NCI-H526 treated with DMSO at 0.1 percent for 48 hours (cell line): ENCODE results near the gene INTS7.

Experiments used
- DNase-seq: peaks from one replicate; lab custom pipeline; 2025; lab: John Stamatoyannopoulos, UW

INTS7 gene

GRCh38 chr1:212035123-212035834, at the start of gene INTS7, which contains the start of gene DTL:
INTS7 (minus strand) TSS chr1:212035557; CDS start chr1:212035437, 120 bp downstream.
DTL (plus strand) TSS chr1:212035748; CDS start chr1:212035891, 143 bp downstream.
- peak; percentile 92 for DNase-seq

GRCh38 chr1:212082765-212083406, 47.5 kb upstream of the INTS7 start:
- no peak for DNase-seq

GRCh38 chr1:212078826-212079225, 43.5 kb upstream of the INTS7 start:
- DNase-seq = no peak

- DNase-seq = no peak
These were observed 41.7 kb upstream of the INTS7 start for GRCh38 chr1:212077028-212077427.

GRCh38 chr1:212074856-212075255, 39.5 kb upstream of the INTS7 start:
- no peak for DNase-seq

GRCh38 chr1:212074313-212074712, 39.0 kb upstream of the INTS7 start:
- no peak for DNase-seq

GRCh38 chr1:212073490-212073889, 38.1 kb upstream of the INTS7 start:
- DNase-seq = no peak

GRCh38 chr1:212072047-212072446, 36.7 kb upstream of the INTS7 start:
- no peak for DNase-seq

GRCh38 chr1:212070720-212071302, 35.5 kb upstream of the INTS7 start:
- no peak for DNase-seq

GRCh38 chr1:212067787-212068186, 32.4 kb upstream of the INTS7 start:
- DNase-seq = no peak

- peak; percentile 16 for DNase-seq
These were observed 27.6 kb upstream of the INTS7 start for GRCh38 chr1:212062832-212063438.

- DNase-seq = no peak
These were observed 25.5 kb upstream of the INTS7 start for GRCh38 chr1:212060632-212061472.

GRCh38 chr1:212055333-212055732, 20.0 kb upstream of the INTS7 start:
- DNase-seq = no peak

GRCh38 chr1:212053993-212054392, 18.6 kb upstream of the INTS7 start:
- DNase-seq = no peak

GRCh38 chr1:212045981-212046380, 10.6 kb upstream of the INTS7 start:
- no peak for DNase-seq

GRCh38 chr1:212044851-212045250, 9.5 kb upstream of the INTS7 start:
- no peak for DNase-seq

- no peak for DNase-seq
These were observed 7.1 kb upstream of the INTS7 start for GRCh38 chr1:212042436-212042835.

GRCh38 chr1:212040629-212041412, 5.5 kb upstream of the INTS7 start:
- DNase-seq = no peak

- DNase-seq = no peak
These were observed 4.3 kb upstream of the INTS7 start for GRCh38 chr1:212039622-212040021.

- no peak for DNase-seq
These were observed 2.5 kb upstream of the INTS7 start for GRCh38 chr1:212037900-212038299.
